GM23338 (cell line): Measurements from ENCODE around the gene SDHAF2. TPM values are rescaled to one million over a fixed set of nuclear protein-coding genes. Genes with fewer than 3 reads are reported as not detected.

ENCODE experiments used
- ATAC-seq: fragments of 200-7000 bp; cut with Tn5 transposase; 3 replicates; pipeline ENCODE4 v1.9.1; 2020
- DNase-seq: peaks from one replicate; pipeline ENCODE4 v3.0.0-alpha.2; 2015; ENCODE audit warnings: low spot score
- H2AFZ ChIP-seq: fragments of 200-600 bp; sonication (generic); 2 replicates; pipeline ENCODE4 v1.8.0; 2016; ENCODE audit warnings: antibody characterized with exemption, mild to moderate bottlenecking, moderate library complexity
- H3F3A ChIP-seq: fragments of 200-600 bp; sonication (generic); replicated peaks from 2 replicates; pipeline ENCODE4 v1.8.0; 2017; ENCODE audit warnings: antibody characterized with exemption, mixed run types, low read depth
- H3K27ac ChIP-seq: fragments of 200-600 bp; sonication (generic); 2 replicates; pipeline ENCODE4 v1.6.1; 2016; ENCODE audit warnings: low read depth
- H3K27me3 ChIP-seq: fragments of 200-600 bp; sonication (generic); 2 replicates; pipeline ENCODE4 v1.8.0; 2016; ENCODE audit warnings: mild to moderate bottlenecking, mixed run types, moderate library complexity; ENCODE audit not compliant: insufficient read depth
- H3K36me3 ChIP-seq: fragments of 200-600 bp; sonication (generic); 2 replicates; pipeline ENCODE4 v1.8.0; 2016; ENCODE audit warnings: mild to moderate bottlenecking; ENCODE audit not compliant: insufficient read depth
- H3K4me1 ChIP-seq: fragments of 200-600 bp; sonication (generic); 2 replicates; pipeline ENCODE4 v1.8.0; 2016; ENCODE audit warnings: mild to moderate bottlenecking, moderate library complexity; ENCODE audit not compliant: insufficient read depth
- H3K4me2 ChIP-seq: fragments of 200-600 bp; sonication (generic); 2 replicates; pipeline ENCODE4 v1.7.1; 2017; ENCODE audit warnings: mixed run types
- H3K4me3 ChIP-seq: fragments of 200-600 bp; sonication (generic); 2 replicates; pipeline ENCODE4 v1.6.1; 2016; ENCODE audit warnings: mixed run types
- H3K79me2 ChIP-seq: fragments of 200-600 bp; sonication (generic); replicated peaks from 2 replicates; pipeline ENCODE4 v1.8.0; 2017; ENCODE audit warnings: mild to moderate bottlenecking; ENCODE audit not compliant: insufficient read depth
- H3K9me2 ChIP-seq: fragments of 200-600 bp; sonication (generic); 2 replicates; pipeline ENCODE4 v1.8.0; 2017; ENCODE audit not compliant: insufficient read depth
- H4K20me1 ChIP-seq: fragments of 200-600 bp; sonication (generic); replicated peaks from 2 replicates; pipeline ENCODE4 v1.8.0; 2017; ENCODE audit warnings: mild to moderate bottlenecking; ENCODE audit not compliant: insufficient read depth
- H3K27ac Mint-ChIP-seq: 2 replicates; pipeline ENCODE4 v1.8.0; 2020; ENCODE audit warnings: inconsistent platforms, mild to moderate bottlenecking, moderate library complexity, mixed read lengths
- H3K27me3 Mint-ChIP-seq: 3 replicates; pipeline ENCODE4 v1.8.0; 2022; ENCODE audit warnings: low read depth, mild to moderate bottlenecking, moderate library complexity, mixed read lengths, inconsistent platforms; ENCODE audit not compliant: insufficient read depth, poor library complexity
- H3K36me3 Mint-ChIP-seq: 3 replicates; pipeline ENCODE4 v1.8.0; 2021; ENCODE audit warnings: low read depth, mild to moderate bottlenecking, inconsistent platforms, moderate library complexity, mixed read lengths
- H3K4me1 Mint-ChIP-seq: 3 replicates; pipeline ENCODE4 v1.8.0; 2020; ENCODE audit warnings: mild to moderate bottlenecking, inconsistent platforms, mixed read lengths
- H3K4me3 Mint-ChIP-seq: 3 replicates; pipeline ENCODE4 v1.8.0; 2021; ENCODE audit warnings: moderate library complexity, mild to moderate bottlenecking, inconsistent platforms, mixed read lengths
- H3K9me3 Mint-ChIP-seq: 3 replicates; pipeline ENCODE4 v1.8.0; 2020; ENCODE audit warnings: moderate library complexity, mild to moderate bottlenecking, inconsistent platforms, mixed read lengths
- CREB1 ChIP-seq: fragments of 250-450 bp; sonication (Bioruptor Pico); IDR thresholded peaks from 2 replicates; pipeline ENCODE4 v1.5.0; 2020; ENCODE audit warnings: low read depth, mild to moderate bottlenecking, moderate library complexity
- CTCF ChIP-seq, 2 experiments: fragments of 200-600 bp in 1 of 2; sonication (generic) in 1 of 2; conservative IDR thresholded peaks; 2 replicates each; pipeline versions ENCODE4 v1.5.1 to v1.6.1; 2016 to 2017; ENCODE audit warnings: antibody characterized with exemption in 2 of 2, low read depth in 2 of 2, mild to moderate bottlenecking in 2 of 2, moderate library complexity in 1 of 2
- ETS1 ChIP-seq: IDR thresholded peaks from 2 replicates; pipeline ENCODE4 v1.6.1; 2016; ENCODE audit warnings: antibody characterized with exemption
- JUNB ChIP-seq: IDR thresholded peaks from one replicate; pipeline ENCODE4 v1.6.1; 2016; ENCODE audit warnings: antibody characterized with exemption; ENCODE audit not compliant: unreplicated experiment
- POLR2AphosphoS5 ChIP-seq: IDR thresholded peaks from 2 replicates; pipeline ENCODE4 v1.6.1; 2016; ENCODE audit warnings: antibody characterized with exemption, low read depth
- ZNF462 ChIP-seq: fragments of 250-450 bp; sonication (Bioruptor Pico); IDR thresholded peaks from 2 replicates; pipeline ENCODE4 v1.5.0; 2020; ENCODE audit warnings: mild to moderate bottlenecking, moderate library complexity
- polyA plus RNA-seq: library from polyadenylated mRNA; unstranded; fragments of >200 nt; fragmentation: Nextera tagmentation; extraction: Ambion mirVana; gene quantifications from 2 replicates; pipeline ENCODE4 v1.2.1, GENCODE V29; 2016
- total RNA-seq: library from RNA; depleted of rRNA; stranded (reverse); fragments of >200 nt; shearing (Covaris generic); gene quantifications from 2 replicates; pipeline ENCODE4 v1.2.3, GENCODE V29; 2014

The SDHAF2 gene
- total and polyA plus RNA-seq, 2 experiments from 2014 or later, result 53.8 to 57.0 TPM

- TF ChIP-seq ZNF462 (CRISPR knock-in tag) (no peak), JUNB (no peak), CTCF (conservative IDR thresholded peaks at IDR 0.05; ENCODE audit: low read depth in 2 of 2) (no peak), POLR2AphosphoS5 (no peak), ETS1 (no peak)
These were observed 56.2 kb downstream of the SDHAF2 start (continued) for GRCh38 chr11:61486011-61486620.

GRCh38 chr11:61486779-61487178 lies 56.9 kb downstream of the SDHAF2 start:
- Mint-ChIP-seq H3K36me3 (no peaks in the 10 kb centered on the region), H3K4me1 (peaks cover 35% of the 10 kb centered on the region)
- no peak for TF ChIP-seq CREB1
- no peak for TF ChIP-seq ZNF462 (CRISPR knock-in tag)

More at GRCh38 chr11:61486779-61487178, 56.9 kb downstream of the SDHAF2 start:
- ATAC-seq, result no peak
- Histone ChIP-seq H3K27ac (no peak overlapping the region), H3K4me2 (no peak overlapping the region), H3K79me2 (no peaks in the 10 kb centered on the region), H3K9me2 (no peaks in the 10 kb centered on the region), H2AFZ (no peak overlapping the region), H3K27me3 (no peaks in the 10 kb centered on the region), H3K36me3 (no peaks in the 10 kb centered on the region), H3K4me1 (peaks cover 24% of the 10 kb centered on the region), H3F3A (0 out of 2 replicates have a peak, but pooled peaks cover 6% of the 10 kb centered on the region), H3K4me3 (no peak overlapping the region), H4K20me1 (no peaks in the 10 kb centered on the region)
- Mint-ChIP-seq H3K9me3 (no peaks in the 10 kb centered on the region; the same call in 2 of the 3 replicates), H3K27ac (no peak overlapping the region), H3K4me3 (no peak overlapping the region), H3K27me3 (peaks cover 22% of the 10 kb centered on the region)
- no peak for DNase-seq
